ENCODE measurements around the gene SH3RF3.

Gene SH3RF3

DNA sequence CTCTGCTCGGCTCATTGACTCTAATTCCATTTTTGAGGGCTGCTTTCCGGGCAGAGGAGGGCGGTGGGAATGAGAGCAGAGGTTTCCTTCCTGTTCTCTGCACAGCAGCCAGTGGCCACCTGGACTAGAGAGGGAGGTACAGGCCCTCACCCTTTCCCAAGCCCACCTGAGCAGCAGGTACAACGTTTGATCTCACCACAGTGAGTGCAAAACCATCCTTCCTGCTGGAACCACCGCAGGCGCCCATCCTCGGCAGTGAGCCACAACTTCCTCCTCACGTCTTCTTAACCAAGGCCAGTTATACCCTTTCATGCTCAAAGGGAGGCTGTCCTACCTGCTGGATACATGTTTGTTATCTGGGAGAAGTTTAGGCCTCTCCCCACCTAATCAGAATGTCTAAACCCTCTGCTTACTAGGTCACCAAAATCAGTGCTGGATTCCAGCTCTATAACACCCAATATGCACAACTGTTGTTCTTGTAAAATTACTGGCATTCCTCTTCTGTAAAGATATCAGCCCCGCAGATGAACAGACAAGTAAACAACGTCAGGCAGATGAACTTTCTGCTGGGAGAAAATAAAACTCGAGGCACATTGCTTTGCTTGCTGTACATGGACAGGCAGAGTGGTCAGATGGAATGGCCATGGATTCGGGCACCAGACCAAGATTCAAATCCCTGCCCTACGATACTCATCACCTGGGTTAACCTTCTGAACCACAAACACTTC lies 191.4 kb downstream of the SH3RF3 start:
- DNase-seq: no peak

DNA sequence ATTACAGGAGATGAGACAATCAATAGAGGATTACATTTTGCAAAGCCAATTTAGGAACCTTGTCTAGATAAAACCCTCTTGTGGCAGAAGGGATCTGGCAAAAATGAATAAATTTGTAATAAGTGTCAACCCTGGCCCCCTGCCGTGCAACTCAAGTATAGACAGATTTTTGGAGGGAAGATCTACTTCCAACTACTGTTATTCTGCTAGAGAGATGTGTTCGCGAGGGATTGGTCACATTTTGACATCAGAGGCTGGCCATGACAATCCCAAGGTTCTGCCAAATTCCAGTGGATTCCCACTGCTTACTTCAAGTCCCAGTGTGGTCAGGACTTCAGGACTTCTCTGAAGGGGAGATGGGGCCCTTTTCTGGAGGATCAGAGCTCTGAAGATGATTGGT lies 192.6 kb downstream of the SH3RF3 start:
- no peak for DNase-seq

DNA sequence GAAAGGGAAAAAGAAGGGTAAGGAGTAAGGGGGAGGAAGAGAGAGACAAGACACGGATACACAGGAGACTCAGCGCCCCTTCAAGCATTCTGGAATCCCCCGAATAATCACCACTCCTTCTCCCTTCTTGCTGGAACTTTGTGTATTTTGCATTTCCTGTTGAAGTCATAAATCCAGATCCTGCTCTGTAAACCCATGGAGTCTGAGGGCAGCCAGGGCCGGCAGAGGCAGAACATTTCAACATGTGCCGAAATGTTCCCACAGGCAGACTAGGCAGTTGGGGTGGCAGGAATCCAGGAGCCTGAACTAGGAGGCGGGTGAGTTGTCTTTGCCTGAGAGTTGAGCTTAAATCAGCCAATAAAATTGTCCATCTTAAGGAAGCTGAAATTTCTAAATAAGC lies 193.1 kb downstream of the SH3RF3 start:
- no peak for DNase-seq

DNA sequence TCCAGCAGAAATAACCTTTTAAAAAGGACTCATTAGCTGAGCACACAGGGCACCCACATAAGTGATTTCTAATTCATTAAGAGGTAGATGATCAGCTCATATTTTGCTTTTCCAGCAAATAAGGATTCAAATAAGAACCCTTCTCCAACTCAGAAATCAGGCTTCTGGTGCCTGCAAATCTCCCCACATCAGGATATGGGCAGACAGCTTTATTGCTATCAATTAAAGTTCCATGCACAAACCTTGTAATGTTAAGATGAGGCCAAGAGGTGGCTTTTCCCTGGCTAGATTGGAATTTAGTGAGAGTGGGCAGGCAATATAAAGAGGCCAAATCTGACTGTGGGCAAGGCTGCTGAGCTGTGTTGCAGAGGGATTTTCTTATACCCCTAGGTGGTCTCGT lies 193.6 kb downstream of the SH3RF3 start:
- DNase-seq: no peak

DNA sequence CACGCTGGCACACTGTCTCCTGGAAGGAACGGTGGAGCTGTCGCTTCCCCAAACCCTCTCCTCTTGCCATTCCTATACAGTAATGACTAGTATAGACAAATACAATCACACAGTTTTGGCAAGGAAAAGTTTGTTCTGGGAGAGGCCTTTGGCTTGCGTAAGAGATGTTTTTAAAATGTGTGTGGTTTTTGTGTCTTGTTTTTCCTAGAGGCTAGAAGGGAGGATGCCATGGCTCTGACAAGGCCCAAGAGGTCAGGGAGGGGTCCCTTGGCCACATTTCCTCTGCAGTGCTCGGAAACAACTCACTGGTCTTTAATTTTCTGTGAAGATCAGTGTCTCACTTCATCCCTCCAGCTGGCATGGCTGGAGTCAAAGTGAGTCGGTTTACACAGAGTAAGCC lies 195.9 kb downstream of the SH3RF3 start:
- DNase-seq: no peak

DNA sequence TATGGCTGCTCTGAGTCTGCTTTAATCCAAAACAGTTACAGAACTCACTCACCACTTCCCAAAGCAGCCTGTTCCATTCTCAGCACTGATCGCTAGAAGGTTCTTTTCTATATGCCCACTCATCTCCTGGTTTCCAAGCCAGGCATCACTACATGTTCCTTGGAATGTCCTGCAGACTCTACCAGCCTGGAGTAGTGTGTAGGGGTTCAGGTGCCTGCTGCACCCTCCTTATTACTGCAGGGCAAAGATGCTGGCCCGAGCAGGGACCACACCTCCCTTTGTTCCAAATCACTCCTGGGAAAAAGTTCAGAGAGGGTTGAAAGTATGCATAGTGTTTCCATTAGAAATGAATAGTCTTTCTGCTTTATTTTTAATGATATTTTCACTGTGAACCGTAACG lies 196.6 kb downstream of the SH3RF3 start:
- DNase-seq: no peak

DNA sequence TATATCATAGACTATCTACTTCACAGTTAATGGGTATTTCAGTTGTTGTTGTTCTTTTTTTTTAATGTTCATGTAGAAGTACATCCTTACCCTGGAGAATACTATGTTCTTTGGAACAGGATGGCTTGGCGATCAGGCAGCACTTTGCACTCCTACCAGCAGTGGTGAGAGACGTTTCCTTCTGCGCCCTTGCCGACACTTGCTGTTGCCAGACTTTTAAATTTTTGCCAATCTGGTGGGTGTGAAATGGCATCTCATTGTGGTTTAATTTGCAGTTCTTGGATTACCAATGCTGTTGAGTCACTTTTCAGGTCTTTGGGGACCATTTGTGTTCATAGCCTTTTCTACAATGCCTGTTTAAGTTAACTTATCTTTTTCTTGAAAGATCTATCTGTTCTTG lies 197.3 kb downstream of the SH3RF3 start:
- DNase-seq: no peak

DNA sequence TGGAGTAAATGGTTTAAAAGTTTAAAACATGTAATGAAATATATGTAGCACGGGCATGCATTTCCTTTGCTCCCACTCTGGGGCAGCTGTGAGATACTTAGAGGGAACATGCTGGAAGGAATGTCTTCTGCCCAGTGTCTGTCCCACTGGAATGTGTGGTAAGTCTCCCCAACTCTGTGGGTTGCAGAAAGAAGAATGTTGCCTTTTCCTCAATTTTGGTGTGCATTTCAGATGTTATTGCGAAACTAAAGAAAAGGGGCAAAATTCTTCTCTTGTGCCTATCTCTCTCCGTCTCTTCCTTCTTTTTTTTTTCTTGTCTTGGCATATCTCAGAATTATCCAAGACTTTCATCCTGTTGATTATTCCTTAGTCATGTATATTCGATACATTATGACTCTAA lies 201.1 kb downstream of the SH3RF3 start:
- DNase-seq: no peak

DNA sequence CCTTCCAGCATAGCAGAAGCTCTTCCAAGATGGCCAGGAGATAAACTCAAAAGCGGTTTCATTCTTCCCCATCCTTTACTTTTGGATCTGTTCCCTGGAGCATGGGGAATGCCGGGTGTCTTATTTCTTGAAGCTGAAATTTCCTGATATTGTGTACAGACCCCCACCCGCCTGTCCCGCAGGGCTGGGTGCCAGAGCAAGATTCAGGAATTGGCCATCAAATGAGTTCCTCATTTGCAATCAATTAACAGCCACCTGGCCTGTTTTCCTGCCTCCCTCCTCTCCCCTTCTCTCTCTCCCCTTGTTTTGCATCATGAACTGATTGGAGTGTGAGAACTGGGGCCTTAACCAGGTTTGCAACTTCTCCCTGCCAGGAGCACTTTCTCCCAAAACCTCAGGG lies 202.1 kb downstream of the SH3RF3 start:
- DNase-seq: peak; percentile 2

DNA sequence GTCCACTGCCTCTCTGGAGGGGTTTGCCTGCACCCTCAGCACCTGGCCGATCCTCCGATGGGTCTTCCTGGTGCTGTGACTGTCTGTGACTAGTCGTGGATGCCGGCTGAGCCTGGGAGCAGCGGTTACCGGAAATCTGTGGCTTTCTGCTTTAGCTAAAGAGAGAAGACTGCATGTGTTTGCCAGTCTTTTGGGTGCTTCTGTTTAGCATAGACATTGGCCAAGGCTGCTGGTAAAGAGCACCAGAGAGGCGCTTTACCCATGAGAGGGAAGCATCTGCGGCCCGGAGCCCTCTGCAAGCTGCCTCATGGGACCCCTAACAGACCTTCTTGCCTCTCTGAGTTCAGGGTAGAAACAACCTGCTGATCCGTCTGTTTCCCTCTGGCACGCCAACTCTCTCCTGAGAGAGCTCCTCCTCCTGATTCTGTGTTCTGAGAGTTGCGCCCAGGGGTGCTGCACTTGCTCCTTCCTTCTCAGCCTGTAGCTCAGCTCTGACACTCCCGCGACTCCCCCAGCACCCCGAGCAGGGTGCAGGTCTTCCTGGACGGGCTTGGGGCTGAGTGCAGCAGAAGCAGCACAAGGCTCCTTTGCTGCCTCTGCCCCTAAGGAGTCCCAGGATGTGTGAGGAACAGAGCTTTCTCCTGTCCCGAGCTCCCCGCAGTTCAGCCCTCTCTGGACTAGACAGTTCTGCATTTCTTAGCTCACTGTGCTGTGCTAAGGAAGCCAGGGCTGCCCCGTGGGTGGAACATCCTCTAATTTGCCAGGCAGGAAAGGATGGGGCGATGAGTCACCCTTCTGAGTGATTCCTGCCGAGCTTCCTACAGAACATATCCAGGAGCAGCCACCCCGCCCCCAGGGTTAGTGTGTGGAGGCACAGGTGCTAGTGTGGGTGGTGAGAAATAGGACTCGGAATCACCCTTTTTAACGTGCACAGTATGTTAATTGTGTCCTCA lies 203.2 kb downstream of the SH3RF3 start:
- no peak for DNase-seq

DNA sequence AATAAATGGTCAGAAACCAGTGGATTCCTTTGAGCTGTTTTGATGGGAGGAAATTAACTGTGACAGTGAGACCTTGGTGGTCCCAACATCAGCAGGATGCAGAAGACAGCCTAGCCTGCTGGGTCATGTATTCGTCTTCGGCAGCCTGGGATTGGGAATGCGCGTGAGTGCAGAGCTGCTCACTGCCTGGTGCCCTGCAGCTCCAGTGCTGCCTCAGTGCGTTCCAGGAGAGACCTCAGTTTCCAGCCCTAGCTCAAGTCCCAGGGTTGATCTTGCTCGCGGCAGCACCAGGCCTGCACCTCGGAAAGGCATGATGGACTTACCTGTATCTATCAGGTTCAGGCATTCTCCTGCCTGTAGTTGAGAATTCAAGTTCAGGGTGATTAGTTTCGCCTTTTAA lies 203.9 kb downstream of the SH3RF3 start:
- no peak for DNase-seq

DNA sequence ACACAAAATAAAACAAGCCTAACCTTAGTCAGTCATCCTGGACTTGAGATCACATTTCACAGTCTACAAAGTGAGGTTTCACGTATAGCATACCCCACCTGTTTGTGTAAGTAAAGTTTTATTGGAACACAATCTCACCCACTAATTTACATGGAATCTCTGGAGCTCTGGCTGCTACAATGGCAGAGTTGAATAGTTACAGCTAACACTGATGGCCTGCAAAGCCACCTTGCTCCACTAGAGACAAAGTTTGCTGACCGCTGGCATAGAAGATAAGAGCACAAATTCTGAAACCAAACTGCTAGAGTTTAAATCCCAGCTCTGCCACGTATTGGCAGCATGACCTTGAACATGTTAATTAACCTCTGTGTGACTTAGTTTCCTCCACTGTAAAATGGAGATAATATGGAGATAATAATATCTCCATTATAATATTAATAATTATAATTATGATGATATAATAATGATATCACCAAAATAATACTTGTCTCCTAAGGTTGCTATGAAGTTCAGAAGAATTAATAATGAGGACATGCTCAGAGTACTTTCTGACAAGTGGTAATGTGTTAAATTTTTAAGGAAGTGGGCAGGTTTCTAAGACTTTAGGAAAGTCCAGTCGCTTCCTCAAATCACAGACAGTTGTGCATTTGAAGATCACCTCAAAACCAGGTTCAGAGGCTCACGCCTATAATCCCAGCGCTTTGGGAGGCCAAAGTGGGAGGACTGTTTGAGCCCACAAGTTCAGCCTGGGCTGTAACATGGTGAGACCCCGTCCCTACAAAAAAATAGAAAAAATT lies 204.6 kb downstream of the SH3RF3 start:
- DNase-seq: no peak

DNA sequence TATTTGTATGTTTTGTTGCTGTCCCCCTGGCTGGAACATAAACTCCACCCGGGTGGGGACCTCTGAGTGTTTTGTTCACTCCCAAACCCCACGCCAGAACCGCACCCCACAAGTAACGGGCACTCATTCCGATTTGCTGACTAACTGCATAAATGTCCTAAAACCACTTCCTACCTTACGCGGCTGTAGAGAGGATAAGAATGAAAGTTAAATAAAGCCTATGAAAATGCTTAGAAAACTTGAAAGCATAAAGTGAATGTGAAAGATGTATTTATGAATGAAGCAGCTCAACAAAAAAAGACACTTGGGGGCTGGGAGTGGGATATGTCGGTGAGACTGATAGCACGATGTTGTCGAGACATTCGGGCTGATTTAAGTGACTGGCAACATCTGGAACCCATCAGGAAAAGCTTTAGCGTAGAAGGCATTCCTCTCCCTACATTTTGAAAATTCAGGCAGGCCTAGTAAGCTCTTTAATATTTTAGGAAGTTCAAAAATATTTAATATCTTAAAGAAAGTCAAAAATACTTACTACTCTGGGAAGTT lies 206.7 kb downstream of the SH3RF3 start:
- DNase-seq: no peak

DNA sequence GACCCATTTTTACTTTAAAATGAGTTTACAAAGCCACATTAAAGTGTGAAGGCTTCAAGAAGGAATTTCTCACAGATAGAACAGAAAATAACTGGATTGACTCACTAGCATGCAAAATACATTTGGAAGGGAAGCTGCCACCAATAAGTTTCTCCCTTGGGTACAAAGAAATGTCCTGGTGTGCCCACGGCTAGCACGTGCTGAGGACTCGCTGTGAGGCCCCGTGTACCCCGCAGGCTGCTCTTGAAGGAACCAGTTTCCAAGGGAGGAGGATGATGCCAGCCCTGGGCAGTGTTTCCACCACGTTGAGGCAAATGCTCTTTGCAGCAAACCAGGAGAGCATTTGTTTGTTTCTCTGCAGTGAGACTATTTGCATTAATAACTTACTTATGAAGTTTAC lies 207.3 kb downstream of the SH3RF3 start:
- DNase-seq: no peak

DNA sequence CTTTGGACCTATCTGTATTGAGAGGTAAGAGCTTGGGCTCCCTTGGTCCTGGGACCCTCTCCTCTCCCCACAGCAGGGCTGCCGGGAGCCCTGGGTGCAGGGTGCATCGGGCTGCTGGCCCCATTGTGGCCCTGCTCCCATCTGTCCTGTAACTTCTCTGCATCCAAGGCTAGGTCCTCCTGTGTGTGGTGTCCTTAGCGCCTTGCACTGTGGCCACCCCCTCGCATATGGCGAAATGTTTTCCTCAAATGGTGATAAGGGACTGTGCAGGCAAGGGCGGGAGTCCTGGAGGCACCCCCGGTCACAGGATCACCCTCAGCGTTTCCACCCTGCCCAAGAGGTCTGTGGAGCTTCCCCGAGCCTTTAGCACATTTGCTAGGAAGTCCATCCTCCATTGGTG lies 208.2 kb downstream of the SH3RF3 start:
- DNase-seq: no peak

DNA sequence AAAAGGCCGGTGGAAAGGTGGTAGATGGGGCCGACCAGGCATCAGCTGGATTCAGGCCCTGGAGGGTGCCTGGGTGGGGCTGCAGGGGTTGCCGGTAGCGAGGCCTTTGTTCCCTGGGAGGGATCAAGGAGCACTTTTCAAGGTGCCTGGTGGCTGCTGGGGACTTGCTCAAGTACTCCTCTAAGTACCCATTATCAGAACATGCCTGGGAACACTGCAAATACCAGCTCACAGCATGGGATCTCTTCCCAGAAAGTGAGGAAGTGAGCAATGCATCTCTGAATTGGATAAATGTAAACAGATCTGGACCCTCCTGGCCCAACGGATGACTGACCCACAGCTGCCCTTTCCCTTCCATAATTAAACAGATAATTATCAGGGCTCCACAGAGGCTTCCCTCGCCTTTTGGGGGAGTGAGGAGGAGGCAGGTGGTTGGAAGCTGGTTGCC lies 210.5 kb downstream of the SH3RF3 start:
- no peak for DNase-seq

DNA sequence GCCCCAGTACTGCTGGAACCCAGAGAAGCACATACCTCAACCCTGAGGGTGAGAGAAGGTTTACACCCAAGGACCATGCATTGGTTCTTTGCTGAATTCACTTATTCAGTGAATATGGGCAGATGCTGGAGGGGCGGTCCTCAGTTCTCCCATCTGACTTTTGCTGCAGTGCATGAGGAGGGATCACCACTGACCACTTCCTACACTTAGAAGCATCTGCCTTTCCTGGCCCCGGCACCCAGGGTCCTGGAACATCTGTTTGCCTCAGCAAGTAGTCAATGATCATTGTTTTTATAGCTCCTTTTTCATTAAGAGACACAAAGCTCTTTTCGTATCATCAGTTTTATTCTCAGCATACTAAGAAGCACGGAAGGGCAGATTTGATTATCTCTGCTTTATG lies 211.4 kb downstream of the SH3RF3 start:
- DNase-seq: no peak

DNA sequence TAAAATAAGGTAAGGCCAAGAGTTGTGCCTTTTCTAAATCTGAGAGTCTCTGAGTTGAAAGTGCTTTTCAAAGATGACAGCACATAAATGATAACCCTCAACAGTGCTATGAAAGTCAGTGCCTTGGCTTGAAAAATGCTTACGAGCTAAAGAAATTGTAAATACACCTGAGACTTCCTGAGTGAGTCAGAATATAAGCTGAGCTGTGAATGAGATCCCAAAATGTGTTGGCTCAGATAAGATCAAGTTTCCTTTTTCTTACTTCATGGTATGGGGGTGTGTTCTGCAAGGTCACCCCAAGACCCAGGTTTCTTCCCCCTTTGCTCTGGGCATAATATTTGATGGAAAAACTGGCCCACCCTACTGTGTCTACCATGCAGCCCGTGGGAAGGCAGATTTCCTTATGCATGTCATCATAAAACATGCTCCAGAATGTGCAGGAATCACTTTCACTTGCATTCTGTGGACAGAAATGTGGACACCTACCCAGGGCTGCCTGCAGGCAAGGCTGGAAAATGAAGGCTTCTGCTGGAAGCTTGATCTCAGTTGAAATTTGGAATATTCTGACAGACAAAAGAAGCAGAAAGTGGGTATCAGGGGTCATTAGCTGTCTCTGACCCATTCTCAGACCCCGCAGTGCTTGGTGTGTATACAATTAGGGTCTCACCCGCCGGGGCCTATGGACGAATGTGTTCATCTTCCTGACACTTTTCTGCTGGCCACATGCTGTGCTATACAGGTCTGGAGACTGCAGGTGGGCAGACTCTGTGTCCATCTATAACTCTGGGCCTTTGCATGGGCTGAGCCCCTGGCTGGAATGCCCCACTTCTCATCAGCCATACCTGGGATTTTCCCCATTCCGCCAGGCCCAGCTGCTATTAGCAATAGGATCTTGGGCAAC lies 212.6 kb downstream of the SH3RF3 start:
- no peak for DNase-seq

DNA sequence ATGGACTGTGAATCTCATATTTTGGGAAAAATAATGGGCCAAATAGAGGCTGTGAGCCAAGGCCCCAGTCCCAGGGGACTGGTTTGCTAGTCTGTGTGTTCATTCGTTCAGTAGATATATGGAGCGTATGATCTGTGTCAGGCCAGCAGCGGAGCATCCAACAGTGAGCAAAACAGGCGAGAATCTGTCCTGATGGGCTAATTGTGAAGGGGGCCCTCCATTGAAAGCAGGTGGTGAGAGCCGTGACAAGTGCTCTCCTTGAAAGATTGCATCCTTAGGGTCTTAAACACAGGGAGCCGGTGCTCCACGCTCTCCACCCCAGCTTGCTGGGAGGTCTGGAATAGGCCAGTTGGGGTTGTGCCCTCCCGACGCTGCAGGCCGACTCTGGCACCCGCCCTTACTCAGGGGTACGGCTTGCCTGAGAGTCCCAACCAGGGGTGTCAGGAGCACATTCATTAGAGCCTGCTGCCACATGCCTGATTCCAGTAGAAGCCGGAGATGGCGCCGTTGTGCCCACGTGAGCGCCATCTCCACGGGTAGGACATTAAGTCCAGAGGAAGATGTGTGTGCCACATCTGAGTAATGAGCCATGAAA lies 213.3 kb downstream of the SH3RF3 start:
- no peak for DNase-seq

DNA sequence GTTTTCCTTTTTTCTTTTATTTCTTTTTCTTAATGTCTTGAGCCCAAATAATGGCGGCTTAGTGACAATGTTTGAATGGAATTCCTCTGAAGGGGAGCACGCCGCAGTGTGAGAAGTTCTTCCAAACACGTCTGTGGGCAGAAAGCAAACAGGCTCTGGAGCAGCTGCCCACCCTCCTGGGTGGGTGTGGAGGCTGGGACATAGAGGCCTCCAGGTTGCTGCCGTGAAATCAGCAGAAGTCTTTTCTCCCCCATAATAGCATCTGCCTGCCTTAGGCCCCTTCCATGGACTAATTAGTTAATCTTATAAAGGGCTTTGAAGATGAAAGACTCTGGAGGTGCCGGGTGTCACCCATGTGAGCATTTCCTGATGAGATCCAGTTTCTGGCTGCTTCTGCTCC lies 213.9 kb downstream of the SH3RF3 start:
- no peak for DNase-seq

DNA sequence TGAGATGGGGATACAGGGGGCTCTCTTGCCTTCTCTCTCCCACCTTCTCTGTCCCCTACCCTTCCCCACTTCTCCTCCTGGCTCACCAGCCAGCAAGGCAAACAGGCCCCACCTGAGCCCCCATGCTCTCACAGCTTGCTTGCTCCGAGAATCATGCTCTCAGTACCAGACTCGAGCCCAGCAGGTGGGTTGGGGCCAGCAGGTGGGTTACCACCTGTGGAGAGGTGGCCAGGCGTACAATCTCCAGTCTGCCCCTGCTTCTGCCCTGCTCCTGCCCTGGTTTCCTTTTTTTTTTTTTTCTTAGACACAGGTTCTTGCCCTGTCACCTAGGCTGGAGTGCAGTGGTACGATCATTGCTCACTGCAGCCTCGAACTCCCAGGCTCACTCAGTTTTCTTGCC lies 214.5 kb downstream of the SH3RF3 start:
- no peak for DNase-seq

Measured in NCI-H1105 treated with DMSO at 0.1 percent for 48 hours (cell line).